HepG2 (cell line): ENCODE measurements around the gene RMI1. TPM values are rescaled to one million over a fixed set of nuclear protein-coding genes. Genes with fewer than 3 reads are reported as not detected.

ENCODE experiments used
- ATAC-seq: fragments of 200-7000 bp; cut with Tn5 transposase; 3 replicates; pipeline ENCODE4 v1.9.1; 2020; ENCODE audit warnings: mild to moderate bottlenecking, moderate library complexity
- BruUV-seq: library from RNA; stranded (reverse); fragments of 400-500 nt; replicated peaks from 2 replicates; lab custom pipeline; 2021; lab: Mats Ljungman, UMichigan
- CTCF ChIA-PET: fragments of 300-600 bp; formaldehyde crosslinking; extraction: SDS; loops from one replicate; lab custom pipeline; 2021; ENCODE audit warnings: low total read pairs, inconsistent platforms, low intra/inter-chr PET ratio; lab: Yijun Ruan, JAX
- POLR2A ChIA-PET: fragments of 350-600 bp; sonication (Branson Sonifier 250); formaldehyde crosslinking; loops from one replicate; lab custom pipeline; 2020; ENCODE audit warnings: antibody characterized with exemption, inconsistent platforms; lab: Yijun Ruan, JAX
- DNase-seq: peaks from one replicate; pipeline ENCODE4 v3.0.0-alpha.2; 2015; ENCODE audit warnings: low spot score
- FAIRE-seq: peaks from 3 replicates; lab custom pipeline; 2011; peaks lifted over from hg19 to GRCh38; lab: Jason Lieb, UNC
- H2AFZ ChIP-seq: one replicate; pipeline ENCODE4 v1.6.1; 2011; ENCODE audit warnings: low read length, inconsistent platforms
- H3K27ac ChIP-seq: fragments of 300-600 bp; 3 replicates; pipeline ENCODE4 v1.8.0; 2011; ENCODE audit warnings: mixed run types, mild to moderate bottlenecking, mixed read lengths, low read length, inconsistent platforms; ENCODE audit not compliant: insufficient read depth; ENCODE audit errors: extremely low read length
- H3K27me3 ChIP-seq, 2 experiments: fragments of 200-600 bp in 1 of 2; 2 replicates in 1 of 2; 3 replicates in 1 of 2; pipeline versions ENCODE4 v1.6.0 to v1.8.0; 2011; ENCODE audit warnings: low read length in 2 of 2, mild to moderate bottlenecking in 2 of 2, moderate library complexity in 2 of 2, inconsistent platforms in 1 of 2; ENCODE audit not compliant: insufficient read depth in 2 of 2, control insufficient read depth in 1 of 2
- H3K36me3 ChIP-seq, 2 experiments: fragments of 200-600 bp in 1 of 2; replicated peaks in 1 of 2; 2 replicates in 1 of 2; 3 replicates in 1 of 2; pipeline versions ENCODE4 v1.5.1 to v1.8.0; 2011; ENCODE audit warnings: low read length in 2 of 2, inconsistent platforms in 1 of 2; ENCODE audit not compliant: insufficient read depth in 2 of 2, control insufficient read depth in 1 of 2
- H3K4me1 ChIP-seq: 2 replicates; pipeline ENCODE4 v1.5.1; 2012; ENCODE audit warnings: low read length, inconsistent platforms; ENCODE audit not compliant: insufficient read depth
- H3K4me2 ChIP-seq: 2 replicates; pipeline ENCODE4 v1.6.0; 2011; ENCODE audit warnings: low read depth, low read length, inconsistent platforms
- H3K4me3 ChIP-seq, 3 experiments: fragments of 200-600 bp in 1 of 3; sonication (generic), shearing (Covaris generic) in 1 of 3; replicated peaks in 1 of 3; 2 replicates each; pipeline ENCODE4 v1.5.1; 2011 to 2016; ENCODE audit warnings: low read length in 3 of 3, inconsistent platforms in 2 of 3, low read depth in 2 of 3, mild to moderate bottlenecking in 2 of 3, control low read depth in 1 of 3, mixed read lengths in 1 of 3; ENCODE audit not compliant: insufficient read depth in 1 of 3
- H3K79me2 ChIP-seq: one replicate; pipeline ENCODE4 v1.6.1; 2011; ENCODE audit warnings: low read length, inconsistent platforms; ENCODE audit not compliant: insufficient read depth
- H3K9ac ChIP-seq: 2 replicates; pipeline ENCODE4 v1.6.0; 2011; ENCODE audit warnings: mild to moderate bottlenecking, low read depth, low read length, inconsistent platforms; ENCODE audit not compliant: insufficient read depth
- H3K9me3 ChIP-seq: 2 replicates; pipeline ENCODE4 v1.5.1; 2012; ENCODE audit warnings: mild to moderate bottlenecking, low read length
- H4K20me1 ChIP-seq: 2 replicates; pipeline ENCODE4 v1.6.0; 2011; ENCODE audit warnings: inconsistent platforms, mild to moderate bottlenecking, low read length, moderate library complexity; ENCODE audit not compliant: insufficient read depth
- DMAP1 ChIP-seq: IDR thresholded peaks from 2 replicates; pipeline ENCODE4 v1.6.1; 2016
- ELF3 ChIP-seq: IDR thresholded peaks from 2 replicates; pipeline ENCODE4 v1.6.1; 2016; ENCODE audit warnings: missing genetic modification reagents, missing compliant biosample characterization
- FOXA3 ChIP-seq: IDR thresholded peaks from 2 replicates; pipeline ENCODE4 v1.6.1; 2016; ENCODE audit warnings: missing genetic modification reagents, missing compliant biosample characterization
- GATAD2A ChIP-seq: IDR thresholded peaks from 2 replicates; pipeline ENCODE4 v1.6.1; 2016
- MAFK ChIP-seq, 2 experiments: IDR thresholded peaks in 1 of 2; conservative IDR thresholded peaks in 1 of 2; 2 replicates each; pipeline ENCODE4 v1.6.1; 2011; ENCODE audit warnings: improper control_type of control experiment in 2 of 2, low read length in 2 of 2
- ZBTB7A ChIP-seq: sonication (generic); formaldehyde crosslinking; IDR thresholded peaks from 2 replicates; pipeline ENCODE4 v1.8.0; 2022; ENCODE audit warnings: mild to moderate bottlenecking, missing genetic modification reagents
- ZKSCAN1 ChIP-seq: fragments of 150-350 bp; IDR thresholded peaks from 2 replicates; pipeline ENCODE4 v1.6.1; 2014; ENCODE audit warnings: low read length
- ZNF552 ChIP-seq: sonication (generic); formaldehyde crosslinking; IDR thresholded peaks from 2 replicates; pipeline ENCODE4 v1.9.0; 2022; ENCODE audit warnings: missing genetic modification reagents, mild to moderate bottlenecking, borderline replicate concordance
- WGBS: methylation state at CpG from one replicate; pipeline ENCODE4 v1.1.6; 2017; ENCODE audit warnings: low lambda C conversion rate; 5-methylcytosine and 5-hydroxymethylcytosine counted together
- in situ Hi-C: cut with HindIII; loops from 2 replicates; pipeline ENCODE4 v1.10.0; 2017; ENCODE audit warnings: low pct_unique_long_range_greater_than_20kb; ENCODE audit not compliant: extremely low pct_ligation_motif_present
- intact Hi-C: fragments of 100-400 bp; cut with micrococcal nuclease; formaldehyde crosslinking; loops from one replicate; pipeline ENCODE4 v1.10.0; 2022; ENCODE audit not compliant: unreplicated experiment
- polyA plus RNA-seq, 8 experiments: library from polyadenylated mRNA; depleted of rRNA in 3 of 8; stranded (reverse) in 7 of 8; unstranded in 1 of 8; fragments of >200 nt; fragmentation: Illumina TruSeq in 4 of 8; extraction: Trizol in 4 of 8; gene quantifications; 2 replicates each; pipeline versions ENCODE4 v1.2.1 to v1.2.3, GENCODE V29; 2011 to 2016; ENCODE audit warnings: low read depth in 4 of 8, missing spikeins in 1 of 8, mixed read lengths in 1 of 8; ENCODE audit not compliant: insufficient read depth in 1 of 8
- total RNA-seq, 5 experiments: library from RNA; depleted of rRNA; stranded (reverse); fragments of >200 nt; fragmentation: Illumina TruSeq; extraction: Trizol; gene quantifications; 2 replicates each; pipeline ENCODE4 v1.2.3, GENCODE V29; 2016; ENCODE audit warnings: low read depth in 1 of 5
- TF ChIP-seq, protein P1 (sequence below): IDR thresholded peaks from 2 replicates; pipeline ENCODE4 v1.6.1; 2016; ENCODE audit warnings: missing compliant biosample characterization, missing genetic modification reagents, borderline replicate concordance
- TF ChIP-seq, protein P2 (sequence below): sonication (generic); formaldehyde crosslinking; IDR thresholded peaks from 2 replicates; pipeline ENCODE4 v1.5.1; 2020; ENCODE audit warnings: missing genetic modification reagents, mild to moderate bottlenecking, borderline replicate concordance
- TF ChIP-seq, protein P3 (sequence below): sonication (generic); formaldehyde crosslinking; IDR thresholded peaks from 2 replicates; pipeline ENCODE4 v1.5.0; 2020; ENCODE audit warnings: missing genetic modification reagents
- TF ChIP-seq, protein P4 (sequence below), 2 experiments: sonication (generic) in 1 of 2; formaldehyde crosslinking in 1 of 2; IDR thresholded peaks; 2 replicates each; pipeline versions ENCODE4 v1.6.1 to v1.9.0; 2014 to 2022; ENCODE audit warnings: antibody characterized with exemption in 1 of 2, borderline replicate concordance in 1 of 2, inconsistent platforms in 1 of 2, low read depth in 1 of 2, missing genetic modification reagents in 1 of 2

Gene RMI1
- total and polyA plus RNA-seq, 2 of the 13 experiments (the other 11 are each of a cell fraction or from before 2014, with no cell fraction given): 0.54 to 3.7 TPM

DNA sequence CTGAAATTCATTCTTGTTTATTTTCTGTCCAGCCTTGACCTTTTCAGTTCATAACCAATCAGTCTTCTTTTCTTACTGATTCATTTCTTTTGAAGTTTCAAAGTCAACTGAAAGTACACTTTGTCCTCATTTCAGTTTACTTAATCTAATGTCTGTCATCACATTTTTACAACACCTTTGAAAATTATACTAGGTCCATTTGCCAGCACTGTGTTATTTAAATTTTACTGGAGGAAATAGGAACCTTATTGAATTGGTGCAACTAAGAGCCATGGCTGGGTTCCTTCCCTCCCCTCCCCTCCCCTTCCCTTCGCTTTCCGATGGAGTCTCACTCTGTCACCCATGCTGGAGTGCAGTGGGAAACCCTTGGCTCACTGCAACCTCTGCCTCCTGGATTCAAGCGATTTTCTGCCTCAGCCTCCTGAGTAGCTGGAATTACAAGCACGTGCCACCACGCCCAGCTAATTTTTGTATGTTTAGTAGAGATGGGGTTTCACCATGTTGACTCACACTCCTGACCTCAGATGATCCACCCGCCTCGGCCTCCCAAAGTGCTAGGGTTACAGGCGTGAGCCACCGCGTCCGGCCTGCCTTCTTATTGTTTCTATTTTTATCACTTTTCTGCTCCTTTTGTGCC lies 6.3 kb downstream of the RMI1 start:
- H3K9ac ChIP-seq: peak overlapping the region; percentile 51
- DNase-seq (peak; percentile 80), ATAC-seq (peak; percentile 95), FAIRE-seq (peak; percentile 65)
- ChIA-PET POLR2A (interaction anchor here (1.0 kb wide), 3 partner anchors 30 to 279 kb away, joined by 3 to 5 read pairs (median 4); partner anchors contain the start of genes KIF27 and UBQLN1), CTCF (no interaction called here)
- no TSS peak for BruUV-seq
- in situ Hi-C loops (no loop called here), intact Hi-C loops (loop anchor here (2.0 to 10.0 kb wide), 2 partner anchors 66 to 68 kb away; partner anchors contain the start of gene KIF27)
- H4K20me1 ChIP-seq: no peaks in the 10 kb centered on the region
- no peaks in the 10 kb centered on the region for H3K36me3 ChIP-seq
- H3K27ac ChIP-seq: peak overlapping the region; percentile 90
- no peaks in the 10 kb centered on the region for H3K9me3 ChIP-seq
- peak overlapping the region; percentile 61 for H3K4me2 ChIP-seq
- H3K4me3 ChIP-seq: peak overlapping the region; percentile 19 to 38 (median 38); a peak in 4 of 6 replicates
- no peaks in the 10 kb centered on the region for H3K27me3 ChIP-seq
- 3% methylated on average over 11 of the region's 11 CpGs for WGBS
- H3K79me2 ChIP-seq: peaks cover 51% of the 10 kb centered on the region
- peaks cover 74% of the 10 kb centered on the region for H3K4me1 ChIP-seq
- no peak overlapping the region for H2AFZ ChIP-seq
- TF ChIP-seq MAFK (conservative IDR thresholded peaks at IDR 0.05 in 1 of 2, IDR thresholded peaks at IDR 0.05 in 1 of 2; ENCODE audit: low read length in 2 of 2) (no peak), ZKSCAN1 (no peak), ZBTB7A (CRISPR knock-in tag) (no peak), ELF3 (CRISPR knock-in tag) (peak; percentile 60), FOXA3 (CRISPR knock-in tag) (peak; percentile 79), DMAP1 (peak; percentile 62; the same call in 1 of the 2 replicates), ZNF552 (no peak), GATAD2A (CRISPR knock-in tag) (peak; percentile 43)
- TF ChIP-seq, protein P1, sequence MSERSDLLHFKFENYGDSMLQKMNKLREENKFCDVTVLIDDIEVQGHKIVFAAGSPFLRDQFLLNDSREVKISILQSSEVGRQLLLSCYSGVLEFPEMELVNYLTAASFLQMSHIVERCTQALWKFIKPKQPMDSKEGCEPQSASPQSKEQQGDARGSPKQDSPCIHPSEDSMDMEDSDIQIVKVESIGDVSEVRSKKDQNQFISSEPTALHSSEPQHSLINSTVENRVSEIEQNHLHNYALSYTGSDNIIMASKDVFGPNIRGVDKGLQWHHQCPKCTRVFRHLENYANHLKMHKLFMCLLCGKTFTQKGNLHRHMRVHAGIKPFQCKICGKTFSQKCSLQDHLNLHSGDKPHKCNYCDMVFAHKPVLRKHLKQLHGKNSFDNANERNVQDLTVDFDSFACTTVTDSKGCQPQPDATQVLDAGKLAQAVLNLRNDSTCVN (CRISPR knock-in tag): no peak
- TF ChIP-seq, protein P2, sequence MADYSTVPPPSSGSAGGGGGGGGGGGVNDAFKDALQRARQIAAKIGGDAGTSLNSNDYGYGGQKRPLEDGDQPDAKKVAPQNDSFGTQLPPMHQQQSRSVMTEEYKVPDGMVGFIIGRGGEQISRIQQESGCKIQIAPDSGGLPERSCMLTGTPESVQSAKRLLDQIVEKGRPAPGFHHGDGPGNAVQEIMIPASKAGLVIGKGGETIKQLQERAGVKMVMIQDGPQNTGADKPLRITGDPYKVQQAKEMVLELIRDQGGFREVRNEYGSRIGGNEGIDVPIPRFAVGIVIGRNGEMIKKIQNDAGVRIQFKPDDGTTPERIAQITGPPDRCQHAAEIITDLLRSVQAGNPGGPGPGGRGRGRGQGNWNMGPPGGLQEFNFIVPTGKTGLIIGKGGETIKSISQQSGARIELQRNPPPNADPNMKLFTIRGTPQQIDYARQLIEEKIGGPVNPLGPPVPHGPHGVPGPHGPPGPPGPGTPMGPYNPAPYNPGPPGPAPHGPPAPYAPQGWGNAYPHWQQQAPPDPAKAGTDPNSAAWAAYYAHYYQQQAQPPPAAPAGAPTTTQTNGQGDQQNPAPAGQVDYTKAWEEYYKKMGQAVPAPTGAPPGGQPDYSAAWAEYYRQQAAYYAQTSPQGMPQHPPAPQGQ: no peak
- TF ChIP-seq, protein P3, sequence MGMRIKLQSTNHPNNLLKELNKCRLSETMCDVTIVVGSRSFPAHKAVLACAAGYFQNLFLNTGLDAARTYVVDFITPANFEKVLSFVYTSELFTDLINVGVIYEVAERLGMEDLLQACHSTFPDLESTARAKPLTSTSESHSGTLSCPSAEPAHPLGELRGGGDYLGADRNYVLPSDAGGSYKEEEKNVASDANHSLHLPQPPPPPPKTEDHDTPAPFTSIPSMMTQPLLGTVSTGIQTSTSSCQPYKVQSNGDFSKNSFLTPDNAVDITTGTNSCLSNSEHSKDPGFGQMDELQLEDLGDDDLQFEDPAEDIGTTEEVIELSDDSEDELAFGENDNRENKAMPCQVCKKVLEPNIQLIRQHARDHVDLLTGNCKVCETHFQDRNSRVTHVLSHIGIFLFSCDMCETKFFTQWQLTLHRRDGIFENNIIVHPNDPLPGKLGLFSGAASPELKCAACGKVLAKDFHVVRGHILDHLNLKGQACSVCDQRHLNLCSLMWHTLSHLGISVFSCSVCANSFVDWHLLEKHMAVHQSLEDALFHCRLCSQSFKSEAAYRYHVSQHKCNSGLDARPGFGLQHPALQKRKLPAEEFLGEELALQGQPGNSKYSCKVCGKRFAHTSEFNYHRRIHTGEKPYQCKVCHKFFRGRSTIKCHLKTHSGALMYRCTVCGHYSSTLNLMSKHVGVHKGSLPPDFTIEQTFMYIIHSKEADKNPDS (CRISPR knock-in tag): no peak
- TF ChIP-seq, protein P4, sequence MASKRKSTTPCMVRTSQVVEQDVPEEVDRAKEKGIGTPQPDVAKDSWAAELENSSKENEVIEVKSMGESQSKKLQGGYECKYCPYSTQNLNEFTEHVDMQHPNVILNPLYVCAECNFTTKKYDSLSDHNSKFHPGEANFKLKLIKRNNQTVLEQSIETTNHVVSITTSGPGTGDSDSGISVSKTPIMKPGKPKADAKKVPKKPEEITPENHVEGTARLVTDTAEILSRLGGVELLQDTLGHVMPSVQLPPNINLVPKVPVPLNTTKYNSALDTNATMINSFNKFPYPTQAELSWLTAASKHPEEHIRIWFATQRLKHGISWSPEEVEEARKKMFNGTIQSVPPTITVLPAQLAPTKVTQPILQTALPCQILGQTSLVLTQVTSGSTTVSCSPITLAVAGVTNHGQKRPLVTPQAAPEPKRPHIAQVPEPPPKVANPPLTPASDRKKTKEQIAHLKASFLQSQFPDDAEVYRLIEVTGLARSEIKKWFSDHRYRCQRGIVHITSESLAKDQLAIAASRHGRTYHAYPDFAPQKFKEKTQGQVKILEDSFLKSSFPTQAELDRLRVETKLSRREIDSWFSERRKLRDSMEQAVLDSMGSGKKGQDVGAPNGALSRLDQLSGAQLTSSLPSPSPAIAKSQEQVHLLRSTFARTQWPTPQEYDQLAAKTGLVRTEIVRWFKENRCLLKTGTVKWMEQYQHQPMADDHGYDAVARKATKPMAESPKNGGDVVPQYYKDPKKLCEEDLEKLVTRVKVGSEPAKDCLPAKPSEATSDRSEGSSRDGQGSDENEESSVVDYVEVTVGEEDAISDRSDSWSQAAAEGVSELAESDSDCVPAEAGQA (IDR thresholded peaks at IDR 0.05; ENCODE audit: low read depth): no peak
- TF ChIP-seq, protein P4 (CRISPR knock-in tag; IDR thresholded peaks at IDR 0.05; ENCODE audit: borderline replicate concordance): no peak
